Endothelial cell (in vitro differentiated cells): Measurements from ENCODE around the gene SYNGR1. TPM values are rescaled to one million over a fixed set of nuclear protein-coding genes. Genes with fewer than 3 reads are reported as not detected.

Source experiments
- DNase-seq: peaks from one replicate; pipeline ENCODE4 v3.0.0; 2021; ENCODE audit warnings: low spot score
- H3K27ac Mint-ChIP-seq: one replicate; pipeline ENCODE4 v1.8.0; 2021; ENCODE audit warnings: mixed read lengths, inconsistent platforms; ENCODE audit not compliant: unreplicated experiment
- H3K27me3 Mint-ChIP-seq: one replicate; pipeline ENCODE4 v1.8.0; 2021; ENCODE audit warnings: mild to moderate bottlenecking, moderate library complexity, mixed read lengths, inconsistent platforms; ENCODE audit not compliant: unreplicated experiment
- H3K36me3 Mint-ChIP-seq: one replicate; pipeline ENCODE4 v1.8.0; 2021; ENCODE audit warnings: mild to moderate bottlenecking, low read depth, mixed read lengths, inconsistent platforms; ENCODE audit not compliant: unreplicated experiment
- H3K4me1 Mint-ChIP-seq: one replicate; pipeline ENCODE4 v1.8.0; 2021; ENCODE audit warnings: mild to moderate bottlenecking, mixed read lengths, inconsistent platforms; ENCODE audit not compliant: unreplicated experiment
- H3K4me3 Mint-ChIP-seq: one replicate; pipeline ENCODE4 v1.8.0; 2021; ENCODE audit warnings: mild to moderate bottlenecking, mixed read lengths, inconsistent platforms; ENCODE audit not compliant: unreplicated experiment
- H3K9me3 Mint-ChIP-seq: one replicate; pipeline ENCODE4 v1.8.0; 2021; ENCODE audit warnings: mixed read lengths, inconsistent platforms; ENCODE audit not compliant: unreplicated experiment
- total RNA-seq: library from RNA; stranded (reverse); fragmentation: NEBNext Ultra II Directional; extraction: Animal tissue kit (Norgen Biotek cat#: 25700); gene quantifications from one replicate; pipeline ENCODE4 v1.2.1, GENCODE V29; 2021; ENCODE audit not compliant: unreplicated experiment
- TF ChIP-seq, protein P1 (sequence below): fragments of 200-600 bp; sonication (generic); IDR thresholded peaks from one replicate; pipeline ENCODE4 v1.5.0; 2021; ENCODE audit warnings: antibody characterized with exemption; ENCODE audit not compliant: unreplicated experiment

The SYNGR1 gene
- total RNA-seq, 1 donor from 2014 or later = 2.9 TPM

DNA sequence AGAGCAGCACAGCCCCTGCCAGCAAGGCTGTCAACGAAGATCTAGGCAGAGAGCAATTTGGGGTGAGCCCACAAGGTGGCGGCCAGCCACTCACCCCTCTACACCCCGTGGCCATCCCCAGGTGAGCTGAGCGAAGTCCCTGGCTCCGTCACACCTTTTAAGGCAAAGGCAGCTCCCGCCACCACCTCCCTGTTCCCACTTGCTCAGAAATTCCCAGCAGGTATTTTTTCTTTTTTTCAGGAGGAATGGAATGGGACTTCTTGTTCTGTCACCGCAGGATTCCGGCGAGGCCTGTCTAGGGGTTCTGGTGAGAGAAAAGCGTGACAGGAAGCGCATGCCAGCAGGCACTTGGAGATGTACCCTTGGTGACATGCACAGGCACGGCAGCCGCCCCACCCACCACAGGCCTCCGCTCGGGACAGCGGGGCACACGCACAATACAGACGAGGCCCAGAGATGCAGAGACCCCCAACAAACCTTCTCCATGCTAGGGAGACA lies 40.4 kb upstream of the SYNGR1 start:
- no peaks in the 10 kb centered on the region for H3K9me3 Mint-ChIP-seq
- H3K4me3 Mint-ChIP-seq = no peak overlapping the region
- peaks cover 13% of the 10 kb centered on the region for H3K36me3 Mint-ChIP-seq
- TF ChIP-seq, protein P1, sequence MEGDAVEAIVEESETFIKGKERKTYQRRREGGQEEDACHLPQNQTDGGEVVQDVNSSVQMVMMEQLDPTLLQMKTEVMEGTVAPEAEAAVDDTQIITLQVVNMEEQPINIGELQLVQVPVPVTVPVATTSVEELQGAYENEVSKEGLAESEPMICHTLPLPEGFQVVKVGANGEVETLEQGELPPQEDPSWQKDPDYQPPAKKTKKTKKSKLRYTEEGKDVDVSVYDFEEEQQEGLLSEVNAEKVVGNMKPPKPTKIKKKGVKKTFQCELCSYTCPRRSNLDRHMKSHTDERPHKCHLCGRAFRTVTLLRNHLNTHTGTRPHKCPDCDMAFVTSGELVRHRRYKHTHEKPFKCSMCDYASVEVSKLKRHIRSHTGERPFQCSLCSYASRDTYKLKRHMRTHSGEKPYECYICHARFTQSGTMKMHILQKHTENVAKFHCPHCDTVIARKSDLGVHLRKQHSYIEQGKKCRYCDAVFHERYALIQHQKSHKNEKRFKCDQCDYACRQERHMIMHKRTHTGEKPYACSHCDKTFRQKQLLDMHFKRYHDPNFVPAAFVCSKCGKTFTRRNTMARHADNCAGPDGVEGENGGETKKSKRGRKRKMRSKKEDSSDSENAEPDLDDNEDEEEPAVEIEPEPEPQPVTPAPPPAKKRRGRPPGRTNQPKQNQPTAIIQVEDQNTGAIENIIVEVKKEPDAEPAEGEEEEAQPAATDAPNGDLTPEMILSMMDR = no peak
- H3K27me3 Mint-ChIP-seq = peaks cover 12% of the 10 kb centered on the region
- peaks cover 6% of the 10 kb centered on the region for H3K4me1 Mint-ChIP-seq
- no peak for DNase-seq
- no peak overlapping the region for H3K27ac Mint-ChIP-seq

DNA sequence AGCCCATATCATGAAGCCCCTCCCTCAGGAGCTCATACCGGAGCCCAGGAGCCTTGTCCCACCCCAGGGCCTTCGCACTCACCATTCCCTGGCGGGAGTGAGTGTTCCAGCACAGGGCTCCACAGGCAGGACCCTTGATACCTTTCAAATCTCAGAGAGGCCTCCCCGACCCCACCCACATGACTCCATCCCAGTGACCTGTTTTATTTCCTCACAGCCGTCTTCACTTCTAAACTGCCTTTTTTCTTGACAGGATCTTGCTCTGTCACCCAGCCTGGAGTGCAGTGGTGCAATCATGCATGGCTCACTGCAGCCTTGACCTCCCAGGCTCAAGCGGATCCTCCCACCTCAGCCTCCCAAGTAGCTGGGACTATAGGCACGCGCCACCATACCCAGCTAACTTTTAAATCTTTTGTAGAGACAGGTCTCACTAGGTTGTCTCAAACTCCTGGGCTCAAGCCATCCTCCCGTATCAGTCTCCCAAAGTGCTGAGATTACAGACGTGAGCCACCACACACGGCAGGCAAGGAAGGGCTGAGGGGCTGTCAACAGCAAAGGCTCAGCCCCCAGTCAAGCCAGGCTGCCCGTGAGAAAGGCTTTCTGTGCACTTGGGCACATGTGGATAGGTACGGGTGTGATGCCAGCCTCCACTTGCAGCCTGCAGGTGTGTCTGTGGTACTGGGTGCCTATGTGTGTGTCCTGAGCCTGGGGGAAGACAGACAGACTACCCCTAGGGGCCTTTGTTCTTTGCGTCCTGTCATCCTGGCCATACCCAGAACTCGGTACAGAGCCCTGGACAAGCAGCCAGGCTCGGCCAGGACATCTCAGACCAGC lies 39.7 kb upstream of the SYNGR1 start:
- TF ChIP-seq, protein P1 = no peak
- H3K4me3 Mint-ChIP-seq = no peak overlapping the region
- DNase-seq = no peak
- peaks cover 20% of the 10 kb centered on the region for H3K36me3 Mint-ChIP-seq
- H3K4me1 Mint-ChIP-seq = peaks cover 8% of the 10 kb centered on the region
- H3K27me3 Mint-ChIP-seq = peaks cover 12% of the 10 kb centered on the region
- no peak overlapping the region for H3K27ac Mint-ChIP-seq
- no peaks in the 10 kb centered on the region for H3K9me3 Mint-ChIP-seq

DNA sequence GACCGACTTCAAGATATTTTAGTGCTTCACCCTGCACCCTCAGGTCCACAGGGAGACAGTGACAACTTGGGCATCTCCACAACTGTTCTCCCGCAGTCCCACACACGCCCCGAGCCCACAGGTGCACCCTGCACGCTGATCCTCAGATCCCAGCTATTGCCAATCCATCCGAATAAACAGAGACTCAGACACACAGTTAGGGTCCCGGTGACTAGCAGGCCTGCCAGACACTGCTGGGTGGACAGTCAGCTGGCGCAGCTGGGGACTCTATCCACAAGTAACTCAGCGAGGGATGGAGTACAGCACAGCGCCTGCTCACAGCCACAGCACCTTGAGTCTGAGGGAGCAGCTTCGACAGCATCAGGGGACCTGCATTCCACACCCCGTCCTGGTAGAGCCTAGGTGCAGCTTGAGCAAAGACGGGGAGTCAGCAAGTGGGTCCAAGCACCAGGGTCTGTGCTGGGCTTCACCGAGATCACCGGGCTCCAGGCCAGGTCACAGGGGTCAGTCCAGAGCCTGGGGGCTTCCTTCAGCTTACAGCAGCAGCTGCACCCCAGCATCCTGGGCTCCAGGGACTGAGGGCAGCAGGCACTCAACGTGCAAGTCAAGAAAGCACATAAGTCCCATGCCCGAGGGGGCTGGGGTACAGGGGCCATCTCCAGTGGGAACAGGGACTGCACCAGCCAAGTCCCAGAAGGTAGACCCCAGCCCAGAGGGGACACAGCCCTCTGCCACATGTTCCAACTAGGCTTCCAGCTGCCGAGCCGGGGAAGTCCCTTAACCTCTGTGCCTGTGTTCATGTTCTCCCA lies 38.0 kb upstream of the SYNGR1 start:
- DNase-seq = no peak
- peak overlapping the region; percentile 5 for H3K27ac Mint-ChIP-seq
- H3K27me3 Mint-ChIP-seq = peaks cover 12% of the 10 kb centered on the region
- no peak overlapping the region for H3K4me3 Mint-ChIP-seq
- TF ChIP-seq, protein P1 = no peak
- H3K4me1 Mint-ChIP-seq = peaks cover 20% of the 10 kb centered on the region
- peaks cover 28% of the 10 kb centered on the region for H3K36me3 Mint-ChIP-seq
- no peaks in the 10 kb centered on the region for H3K9me3 Mint-ChIP-seq

DNA sequence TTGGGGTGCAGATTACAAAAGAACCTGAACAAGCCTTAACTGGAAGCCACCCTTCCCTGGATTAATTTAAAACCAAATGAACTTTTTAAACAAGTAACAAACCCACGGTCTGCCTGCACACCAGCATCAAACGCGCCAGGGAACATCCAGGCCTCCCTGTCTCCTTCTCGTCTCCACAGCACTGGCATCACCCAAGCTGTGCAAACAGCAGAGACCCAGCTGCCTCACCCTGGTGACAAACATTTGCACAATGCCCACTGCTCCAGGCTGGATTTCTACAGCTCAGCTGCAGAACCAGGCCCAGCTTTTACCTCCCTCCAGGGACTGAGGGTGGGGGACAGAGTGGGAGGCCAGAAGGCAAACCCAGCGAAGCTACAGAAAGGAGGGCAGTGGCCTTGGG lies 37.4 kb upstream of the SYNGR1 start:
- Mint-ChIP-seq H3K4me3 (no peak overlapping the region), H3K36me3 (peaks cover 28% of the 10 kb centered on the region), H3K9me3 (no peaks in the 10 kb centered on the region), H3K27me3 (peaks cover 12% of the 10 kb centered on the region), H3K4me1 (peaks cover 25% of the 10 kb centered on the region), H3K27ac (peak overlapping the region; percentile 5)
- TF ChIP-seq, protein P1 = no peak
- no peak for DNase-seq
